RPMI7951 (cell line): ENCODE measurements around the gene SNX13. TPM values are rescaled to one million over a fixed set of nuclear protein-coding genes. Genes with fewer than 3 reads are reported as not detected.

ENCODE experiments used
- DNase-seq: peaks from one replicate; pipeline ENCODE4 v3.0.0-alpha.2; 2012; ENCODE audit warnings: low read depth
- total RNA-seq: library from RNA; depleted of rRNA; stranded (reverse); fragments of >200 nt; shearing (Covaris generic); gene quantifications from 2 replicates; pipeline ENCODE4 v1.2.3, GENCODE V29; 2014; rRNA removed

Gene SNX13
- total RNA-seq, 1 experiment from 2014 or later, result 54.5 TPM

- no peak for DNase-seq
Observed at GRCh38 chr7:17774716-17775288, 165.5 kb downstream of the SNX13 start.

DNA sequence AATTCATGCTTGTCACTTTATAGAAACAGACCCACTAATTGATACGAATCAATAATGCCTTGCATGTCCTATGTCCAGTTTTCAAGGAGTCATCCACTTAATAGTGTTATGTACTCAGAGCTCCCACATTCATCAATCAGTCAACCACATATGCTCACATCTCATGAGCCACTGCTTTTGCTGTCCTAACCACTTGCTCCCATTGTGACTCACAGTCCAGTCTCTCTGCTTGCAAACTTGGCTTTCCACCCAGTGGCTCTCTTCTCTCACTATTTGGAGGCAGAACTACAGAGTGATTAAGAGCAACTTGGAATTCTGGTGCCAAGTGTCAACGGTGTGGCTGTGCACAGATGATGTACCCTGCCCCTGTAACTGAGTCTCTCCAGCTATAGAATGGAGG, 166.0 kb downstream of the SNX13 start:
- DNase-seq, result peak; percentile 91

- peak; percentile 81 for DNase-seq
Observed at GRCh38 chr7:17773289-17773626, 167.0 kb downstream of the SNX13 start.

DNA sequence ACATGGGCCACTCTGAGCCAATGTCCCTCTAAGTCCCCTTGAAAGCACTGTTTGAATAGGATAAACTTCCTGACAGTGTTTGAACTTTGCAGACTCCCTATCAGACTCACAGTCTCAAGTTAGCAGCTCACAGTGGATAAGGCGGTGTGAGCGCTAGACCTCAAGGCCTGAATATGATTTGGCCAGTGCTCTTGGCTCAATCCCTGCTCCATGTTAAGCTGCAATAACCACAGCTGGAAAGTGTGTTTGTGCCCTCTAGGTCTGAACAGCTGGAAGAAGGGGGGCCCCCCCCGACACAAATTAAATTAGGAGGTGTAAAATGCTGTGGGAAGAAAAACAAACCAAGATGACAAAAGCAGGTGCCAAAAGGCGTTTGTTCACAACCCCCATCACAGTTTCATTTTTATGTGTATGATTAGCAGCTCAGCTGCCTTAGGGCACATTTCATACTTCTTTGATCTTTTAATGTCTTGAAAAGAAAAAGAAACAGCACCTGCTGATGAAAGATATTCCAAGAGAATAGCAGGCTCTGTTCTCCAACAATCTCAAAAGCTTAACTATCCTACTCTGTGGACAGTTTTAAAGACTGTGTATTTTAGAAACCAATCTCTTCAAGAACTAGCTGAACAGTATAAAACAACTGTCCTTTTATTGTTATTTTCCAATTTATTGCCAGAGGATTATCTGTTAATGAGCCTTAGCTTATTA, 167.6 kb downstream of the SNX13 start:
- peak; percentile 44 for DNase-seq

GRCh38 chr7:17771901-17772408, 168.3 kb downstream of the SNX13 start:
- no peak for DNase-seq

GRCh38 chr7:17770710-17771375, 169.5 kb downstream of the SNX13 start:
- DNase-seq, result no peak

DNA sequence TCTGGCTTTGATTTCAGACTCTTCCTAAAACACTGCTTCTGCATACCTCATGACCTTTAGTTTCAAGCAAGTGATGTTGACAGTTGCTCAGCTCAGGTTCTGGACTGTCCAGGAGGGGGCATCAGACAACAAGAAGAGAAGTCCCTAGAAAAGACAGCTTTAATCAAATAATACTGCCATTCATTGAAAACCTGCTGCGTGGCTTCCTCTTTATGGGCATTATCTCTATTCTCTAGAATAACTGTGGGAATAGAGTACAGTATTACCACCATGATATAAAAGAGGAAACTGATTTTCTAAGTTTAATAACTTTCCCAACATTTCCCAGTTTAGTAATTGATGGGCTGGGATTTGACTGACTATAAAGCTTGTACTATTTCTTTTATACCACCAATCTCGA, 170.4 kb downstream of the SNX13 start:
- DNase-seq, result peak; percentile 72

DNA sequence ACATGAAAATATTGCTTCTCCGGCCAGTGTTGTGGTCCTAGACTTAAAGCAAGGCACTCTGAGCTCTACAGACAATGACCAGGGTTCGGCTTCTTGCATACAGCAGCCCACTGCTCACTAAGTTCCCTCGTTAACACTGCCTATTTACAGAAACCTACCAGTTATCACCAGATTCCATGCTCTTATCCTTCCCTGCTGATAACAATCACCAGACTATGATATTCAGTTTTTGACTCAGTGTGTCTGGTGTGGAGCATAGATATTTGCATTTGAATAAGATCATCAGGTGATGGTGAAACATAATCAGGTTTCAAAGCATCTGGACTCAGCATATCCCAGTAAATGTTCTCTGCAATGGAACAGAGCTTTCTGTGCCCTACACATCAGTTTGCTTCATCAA, 182.3 kb downstream of the SNX13 start:
- DNase-seq, result no peak

GRCh38 chr7:17746020-17746530, 194.2 kb downstream of the SNX13 start:
- DNase-seq, result no peak

DNA sequence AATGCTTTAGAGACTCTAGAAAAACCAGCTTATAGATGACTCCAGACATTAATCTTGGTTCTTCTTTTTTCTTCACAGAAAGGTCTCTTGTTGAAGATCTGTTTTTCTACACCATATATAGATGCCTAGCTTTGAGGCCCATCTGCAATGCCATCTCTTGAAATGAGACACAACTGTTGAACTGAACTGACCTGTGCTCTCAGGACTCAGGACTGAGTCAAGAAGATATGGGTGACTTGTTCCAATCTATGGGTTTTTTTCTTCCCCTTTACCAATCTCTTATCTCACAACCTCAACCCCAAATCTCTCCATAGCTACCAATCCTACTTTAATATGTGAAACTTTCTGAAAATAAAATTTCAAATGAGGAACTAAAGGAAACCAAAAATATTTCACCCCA, 194.7 kb downstream of the SNX13 start:
- no peak for DNase-seq

DNA sequence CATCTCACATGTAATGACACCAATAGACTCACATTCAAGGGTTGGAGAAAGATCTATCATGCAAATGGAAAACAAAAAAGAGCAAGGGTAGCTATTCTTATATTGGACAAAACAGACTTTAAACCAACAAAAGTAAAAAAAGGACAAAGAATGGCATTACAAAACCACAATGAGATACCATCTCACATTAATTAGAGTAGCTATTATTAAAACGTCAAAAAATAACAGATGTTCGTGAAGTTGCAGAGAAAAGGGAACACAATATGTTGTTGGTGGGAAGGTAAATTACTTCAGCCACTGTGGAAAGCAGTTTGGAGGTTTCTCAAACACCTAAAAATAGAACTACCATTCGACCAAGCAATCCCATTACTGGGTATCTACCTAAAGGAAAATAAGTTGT, 197.0 kb downstream of the SNX13 start:
- DNase-seq, result no peak

DNA sequence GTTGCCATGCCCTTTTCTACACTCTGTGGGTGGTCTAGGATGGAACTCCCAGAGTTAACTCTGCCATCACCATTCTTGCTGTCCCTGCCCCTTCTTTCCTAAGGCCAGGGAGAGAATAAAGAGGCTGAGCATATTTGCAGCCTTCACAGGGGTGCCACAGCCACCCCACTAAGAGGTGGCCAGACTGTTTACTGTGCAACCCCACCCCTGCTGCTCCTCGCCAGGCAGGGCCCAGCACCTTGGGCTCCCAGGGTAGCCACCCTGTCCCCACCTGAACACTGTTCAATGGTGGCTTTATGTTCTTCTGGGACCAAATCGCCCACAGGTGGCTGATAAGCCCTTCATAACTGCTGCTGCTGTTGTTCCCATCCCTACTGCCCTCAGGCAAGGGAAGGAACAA, 198.9 kb downstream of the SNX13 start:
- DNase-seq, result no peak

Other genes starting within 250 kb of the SNX13 start
- gene PRPS1L1, start 87.4 kb upstream of the SNX13 start, total RNA-seq, result not detected in 2 replicates